ENCODE measurements around the gene LEMD2. TPM values are rescaled to one million over a fixed set of nuclear protein-coding genes. Genes with fewer than 3 reads are reported as not detected.

The LEMD2 gene
- total and polyA plus RNA-seq, 10 donors: 38.6 to 97.6 (median 61.6) TPM

DNA sequence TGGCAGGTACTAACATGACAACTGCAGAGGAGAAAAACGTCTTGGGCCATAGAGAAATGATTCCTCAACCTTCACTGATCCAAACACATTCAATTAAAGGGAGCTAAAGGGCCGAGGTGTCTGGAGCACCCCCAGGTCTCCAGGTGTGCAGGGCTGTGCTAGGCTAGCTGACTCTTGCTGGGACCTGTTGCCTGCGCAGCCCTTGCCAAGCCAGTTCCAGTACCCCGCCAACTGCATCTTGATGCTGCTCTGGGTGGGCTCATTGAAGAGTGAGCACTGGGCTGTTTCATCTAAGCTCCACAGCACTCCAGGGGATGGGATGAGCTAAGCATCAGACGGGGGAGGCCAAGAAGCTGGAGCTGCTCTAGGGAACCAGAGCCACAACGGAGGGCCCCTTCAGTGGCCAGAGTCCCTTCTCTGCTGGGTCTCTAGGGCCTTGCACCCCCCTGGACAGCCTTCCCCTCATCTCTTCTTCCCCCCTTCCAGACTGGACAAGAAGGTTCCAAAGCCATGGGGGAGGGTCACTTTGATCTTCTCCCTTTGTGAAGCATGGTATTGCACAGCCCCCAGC, 15.9 kb downstream of the LEMD2 start:
- TF ChIP-seq, protein P1, sequence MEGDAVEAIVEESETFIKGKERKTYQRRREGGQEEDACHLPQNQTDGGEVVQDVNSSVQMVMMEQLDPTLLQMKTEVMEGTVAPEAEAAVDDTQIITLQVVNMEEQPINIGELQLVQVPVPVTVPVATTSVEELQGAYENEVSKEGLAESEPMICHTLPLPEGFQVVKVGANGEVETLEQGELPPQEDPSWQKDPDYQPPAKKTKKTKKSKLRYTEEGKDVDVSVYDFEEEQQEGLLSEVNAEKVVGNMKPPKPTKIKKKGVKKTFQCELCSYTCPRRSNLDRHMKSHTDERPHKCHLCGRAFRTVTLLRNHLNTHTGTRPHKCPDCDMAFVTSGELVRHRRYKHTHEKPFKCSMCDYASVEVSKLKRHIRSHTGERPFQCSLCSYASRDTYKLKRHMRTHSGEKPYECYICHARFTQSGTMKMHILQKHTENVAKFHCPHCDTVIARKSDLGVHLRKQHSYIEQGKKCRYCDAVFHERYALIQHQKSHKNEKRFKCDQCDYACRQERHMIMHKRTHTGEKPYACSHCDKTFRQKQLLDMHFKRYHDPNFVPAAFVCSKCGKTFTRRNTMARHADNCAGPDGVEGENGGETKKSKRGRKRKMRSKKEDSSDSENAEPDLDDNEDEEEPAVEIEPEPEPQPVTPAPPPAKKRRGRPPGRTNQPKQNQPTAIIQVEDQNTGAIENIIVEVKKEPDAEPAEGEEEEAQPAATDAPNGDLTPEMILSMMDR (IDR thresholded peaks at IDR 0.05 in 8 of 11, conservative IDR thresholded peaks at IDR 0.05 in 3 of 11): no peak
- TF ChIP-seq POLR2AphosphoS5 (IDR thresholded peaks at IDR 0.05): no peak
- no peak for TF ChIP-seq POLR2A (IDR thresholded peaks at IDR 0.05)
- Histone ChIP-seq H3K9me3 (no peaks in the 10 kb centered on the region), H3K27ac (peak overlapping the region in 1 of 8 donors; percentile 71), H3K4me1 (peaks cover 3 to 47% (median 24%) of the 10 kb centered on the region in 6 donors), H3K27me3 (replicated peaks in 1 of 7) (peaks cover 0 to 23% (median 0%) of the 10 kb centered on the region in 7 donors), H3K36me3 (peaks cover 3 to 65% (median 60%) of the 10 kb centered on the region in 6 donors), H3K4me3 (no peak overlapping the region)
- intact Hi-C loops (cut with DNase I; ENCODE audit: low total_unique reads): loop anchor here (5.0 kb wide), 1 partner anchor 379 kb away; no protein-coding TSS in a partner anchor
- DNase-seq: no peak
- WGBS, 5 donors: 79 to 88% (median 83%) methylated on average over 5 to 6 of the region's 6 CpGs

DNA sequence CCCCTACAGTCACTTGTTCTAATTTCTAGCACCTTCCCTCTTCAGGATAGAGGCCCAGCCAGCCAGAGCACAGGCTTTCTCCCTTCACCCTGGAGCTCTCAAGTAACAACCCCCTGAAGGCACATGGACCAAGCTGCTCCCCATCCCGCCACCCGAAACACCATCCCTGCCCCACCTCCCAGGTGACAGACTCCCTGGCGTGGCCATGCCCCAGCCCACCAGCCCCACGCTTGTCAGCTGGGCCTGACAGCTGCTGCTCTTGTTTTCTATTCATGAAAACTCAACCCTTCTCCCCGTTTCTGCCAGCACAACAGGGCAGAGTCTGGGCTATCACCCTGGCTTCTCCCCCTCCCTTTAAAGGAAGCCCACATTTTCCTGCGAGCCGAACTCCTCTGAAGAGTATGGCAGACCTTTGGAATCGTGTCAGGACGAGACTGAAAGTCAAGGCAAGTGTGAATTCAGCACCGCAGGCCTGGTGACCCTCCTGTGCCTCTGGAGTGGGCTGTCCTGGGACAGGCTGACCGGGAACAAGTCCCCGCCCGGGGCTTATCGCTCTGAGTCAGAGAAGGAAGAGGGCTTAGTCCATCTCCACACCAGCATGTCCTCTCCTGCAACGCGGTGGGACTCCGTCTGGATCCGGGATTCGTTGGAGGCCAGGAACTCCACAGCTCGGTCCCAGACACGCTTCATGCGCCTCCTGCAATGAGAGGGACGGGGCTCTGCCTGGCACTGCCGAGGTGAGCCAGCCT, 16.7 kb downstream of the LEMD2 start:
- Histone ChIP-seq H3K27ac (peak overlapping the region in 7 of 8 donors; percentile 25 to 71 (median 64)), H3K4me1 (peaks cover 3 to 47% (median 24%) of the 10 kb centered on the region in 6 donors), H3K4me3 (no peak overlapping the region), H3K36me3 (peaks cover 3 to 57% (median 53%) of the 10 kb centered on the region in 6 donors), H3K27me3 (replicated peaks in 1 of 7) (peaks cover 0 to 27% (median 0%) of the 10 kb centered on the region in 7 donors), H3K9me3 (no peaks in the 10 kb centered on the region)
- TF ChIP-seq POLR2A (IDR thresholded peaks at IDR 0.05) (no peak), POLR2AphosphoS5 (IDR thresholded peaks at IDR 0.05) (no peak)
- TF ChIP-seq, protein P1 (IDR thresholded peaks at IDR 0.05 in 8 of 11, conservative IDR thresholded peaks at IDR 0.05 in 3 of 11): no peak
- intact Hi-C loops (cut with DNase I; ENCODE audit: low total_unique reads): loop anchor here (5.0 kb wide), 1 partner anchor 380 kb away; no protein-coding TSS in a partner anchor
- WGBS, 5 donors: 78 to 87% (median 83%) methylated on average over 24 of the region's 24 CpGs
- no peak for DNase-seq

DNA sequence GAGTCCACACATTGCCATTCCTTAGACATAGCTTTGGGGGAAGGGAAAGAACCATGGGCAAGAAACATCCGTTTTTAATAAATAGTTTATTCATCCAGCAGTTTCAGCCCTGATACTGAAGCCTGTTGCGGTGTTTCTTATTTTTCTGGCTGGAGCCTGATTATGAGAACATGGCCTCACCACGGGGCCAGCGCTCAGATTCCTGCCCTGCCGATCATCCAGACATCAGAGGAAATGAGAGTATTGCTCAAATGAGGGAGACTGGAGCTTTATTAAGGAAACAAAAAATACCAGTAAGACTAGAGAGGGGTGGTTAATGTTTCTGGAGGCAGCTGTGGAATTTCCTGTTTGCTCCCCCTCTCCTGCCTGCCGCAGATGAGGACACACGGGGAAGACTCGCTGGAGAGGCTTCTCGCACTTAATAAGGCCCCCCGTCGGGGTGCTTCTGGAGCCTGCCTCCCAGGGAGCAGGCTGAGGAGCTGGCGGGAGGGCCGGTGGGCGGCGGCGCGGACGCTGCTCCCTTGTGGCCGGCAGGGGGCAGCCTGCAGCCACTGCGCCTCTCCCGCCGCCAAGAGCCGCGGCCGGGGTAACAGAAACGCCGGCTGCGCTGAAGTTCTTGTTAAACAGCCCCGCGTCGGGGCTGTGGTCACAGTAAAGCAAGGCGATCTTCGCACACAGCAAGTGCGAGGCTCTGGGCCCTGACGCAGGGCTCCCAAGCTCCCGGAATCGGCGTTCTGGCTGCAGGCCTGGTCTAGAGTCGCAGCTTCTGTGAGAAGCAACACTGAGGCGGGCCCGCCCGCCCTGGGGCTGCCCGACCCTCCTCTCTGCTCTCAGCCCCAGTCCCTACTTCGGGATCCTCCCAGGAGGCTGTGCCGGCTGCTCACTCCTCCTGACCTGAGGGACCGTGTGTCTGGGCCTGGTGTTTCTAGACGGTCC, 17.5 kb downstream of the LEMD2 start:
- Histone ChIP-seq H3K27me3 (replicated peaks in 1 of 7) (peaks cover 0 to 27% (median 0%) of the 10 kb centered on the region in 7 donors), H3K4me1 (peaks cover 3 to 47% (median 24%) of the 10 kb centered on the region in 6 donors), H3K27ac (peak overlapping the region in 7 of 8 donors; percentile 61 to 71 (median 64)), H3K4me3 (no peak overlapping the region), H3K36me3 (peaks cover 3 to 49% (median 44%) of the 10 kb centered on the region in 6 donors), H3K9me3 (no peaks in the 10 kb centered on the region)
- peak; percentile 92 for DNase-seq
- 22 to 32% (median 24%) methylated on average over 31 to 47 of the region's 47 CpGs for WGBS, 5 donors
- intact Hi-C loops (cut with DNase I; ENCODE audit: low total_unique reads): loop anchor here (5.0 kb wide), 1 partner anchor 381 kb away; no protein-coding TSS in a partner anchor
- TF ChIP-seq POLR2AphosphoS5 (IDR thresholded peaks at IDR 0.05) (peak; percentile 43 to 85 (median 68)), POLR2A (IDR thresholded peaks at IDR 0.05) (peak in 1 of 3 donors; percentile 19)
- TF ChIP-seq, protein P1 (IDR thresholded peaks at IDR 0.05 in 8 of 11, conservative IDR thresholded peaks at IDR 0.05 in 3 of 11): peak; percentile 72 to 99 (median 95)
